ENCODE measurements around the gene SYCE1. TPM values are rescaled to one million over a fixed set of nuclear protein-coding genes. Genes with fewer than 3 reads are reported as not detected.
"Not testable (repeated sequence)": the region's sequence is repeated elsewhere in the genome, so short reads cannot be mapped to it uniquely, and the experiment has no call there.

SYCE1 gene, protein sequence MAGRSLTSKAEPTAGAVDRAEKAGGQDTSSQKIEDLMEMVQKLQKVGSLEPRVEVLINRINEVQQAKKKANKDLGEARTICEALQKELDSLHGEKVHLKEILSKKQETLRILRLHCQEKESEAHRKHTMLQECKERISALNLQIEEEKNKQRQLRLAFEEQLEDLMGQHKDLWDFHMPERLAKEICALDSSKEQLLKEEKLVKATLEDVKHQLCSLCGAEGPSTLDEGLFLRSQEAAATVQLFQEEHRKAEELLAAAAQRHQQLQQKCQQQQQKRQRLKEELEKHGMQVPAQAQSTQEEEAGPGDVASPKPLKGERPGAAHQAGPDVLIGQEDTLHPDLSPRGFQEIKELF
- total RNA-seq = not detected

DNA sequence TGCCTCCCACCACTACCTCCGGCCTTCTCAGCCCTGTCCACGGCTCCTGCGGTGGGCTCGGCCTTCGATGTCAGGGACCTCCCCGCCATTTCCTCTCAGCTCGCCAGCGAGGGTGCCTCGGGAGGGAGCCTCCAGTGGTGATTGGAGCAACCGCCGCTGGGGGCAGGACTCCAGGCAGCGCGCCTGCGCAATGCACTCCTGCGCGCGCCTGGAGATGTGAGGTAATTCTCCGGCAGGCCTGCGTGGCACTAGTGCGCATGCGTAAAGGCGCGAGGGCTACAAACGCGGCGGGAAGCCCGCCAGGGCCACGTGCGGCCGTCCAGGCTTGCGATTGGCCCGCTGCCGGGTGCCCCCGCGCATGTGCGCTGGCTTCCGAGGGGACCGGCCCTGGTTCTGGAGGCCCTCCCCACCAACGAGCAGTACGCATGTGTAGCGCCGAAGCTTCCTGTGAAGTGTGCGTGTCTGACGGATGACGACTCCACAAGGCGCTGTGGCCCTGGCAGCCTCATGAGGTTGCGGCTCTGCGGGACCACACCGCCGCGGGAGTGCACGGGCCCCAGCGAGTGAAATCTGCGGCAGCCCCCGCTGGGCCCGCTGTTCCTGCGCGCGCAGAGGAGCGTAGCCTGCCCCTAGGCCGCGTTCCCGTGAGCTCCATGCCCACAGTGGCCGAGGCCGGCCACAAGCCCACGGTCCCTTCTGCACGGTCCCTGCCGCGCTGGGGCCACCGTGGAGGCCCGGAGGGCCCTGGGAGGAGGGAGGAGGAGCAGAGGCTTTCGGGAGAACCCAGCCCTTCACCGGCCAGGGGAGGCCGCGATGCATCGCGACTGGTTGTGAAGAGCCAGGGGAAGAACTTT is at the start of gene SYCE1:
SYCE1 (minus strand) TSS at position 143 of the 854 bp plus-strand sequence; CDS start at position 89, 54 bp downstream.
- no peak for ATAC-seq

DNA sequence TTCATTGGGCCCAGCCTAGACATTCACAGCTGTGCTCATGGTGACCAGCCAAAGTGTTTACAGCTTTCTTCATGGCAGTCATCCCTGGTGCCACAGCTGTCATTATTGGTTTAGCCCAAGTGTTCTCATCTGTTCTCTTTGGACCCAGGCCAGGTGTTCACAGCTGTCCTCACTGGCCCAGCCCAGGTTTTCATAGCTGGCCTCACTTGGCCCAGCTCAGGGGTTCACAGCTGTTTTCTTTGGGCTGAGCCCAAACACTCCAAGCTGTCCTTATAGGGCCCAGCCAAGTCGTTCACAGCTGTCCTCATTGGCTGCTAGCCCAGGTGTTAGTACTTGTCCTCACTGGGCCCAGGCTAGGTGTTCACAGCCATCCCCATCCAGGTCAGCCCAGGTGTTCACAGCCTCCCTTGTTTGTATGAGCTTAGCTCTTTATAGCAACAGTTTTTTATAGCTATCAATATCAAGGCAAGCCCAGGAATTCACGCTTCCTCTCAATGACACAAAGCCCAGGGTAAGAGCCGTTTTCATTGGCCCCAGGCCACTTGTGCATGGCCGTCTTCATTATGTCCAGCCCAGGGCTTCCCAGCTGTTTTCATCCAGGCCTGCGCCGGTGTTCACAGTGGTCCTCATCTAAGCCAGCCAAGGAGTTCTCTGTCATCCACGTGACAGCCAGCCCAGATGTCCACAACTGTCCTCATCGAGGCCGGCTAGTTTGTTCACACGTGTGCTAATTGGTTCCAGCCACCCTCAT is 49.6 kb upstream of the SYCE1 start:
- no peak for ATAC-seq

DNA sequence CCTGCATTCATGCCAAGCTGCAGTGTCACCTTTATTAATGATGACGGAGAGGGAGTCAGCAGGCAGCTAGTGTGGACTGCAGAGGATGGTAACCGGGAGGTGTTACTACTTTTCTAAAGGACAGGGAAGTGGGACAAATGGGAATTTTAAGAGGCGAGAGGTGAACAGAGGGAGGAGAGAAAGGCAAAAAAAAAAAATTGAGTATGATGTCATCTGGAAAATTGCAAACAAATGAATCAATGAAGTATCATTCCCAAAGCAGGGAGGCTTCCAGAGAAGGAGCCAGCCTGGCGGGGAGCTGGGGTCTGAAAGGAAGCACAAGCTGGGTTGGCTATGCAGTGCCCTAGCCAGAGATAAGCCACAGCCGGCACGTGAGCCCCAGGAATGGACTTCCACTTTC is 48.3 kb upstream of the SYCE1 start:
- ATAC-seq = no peak

DNA sequence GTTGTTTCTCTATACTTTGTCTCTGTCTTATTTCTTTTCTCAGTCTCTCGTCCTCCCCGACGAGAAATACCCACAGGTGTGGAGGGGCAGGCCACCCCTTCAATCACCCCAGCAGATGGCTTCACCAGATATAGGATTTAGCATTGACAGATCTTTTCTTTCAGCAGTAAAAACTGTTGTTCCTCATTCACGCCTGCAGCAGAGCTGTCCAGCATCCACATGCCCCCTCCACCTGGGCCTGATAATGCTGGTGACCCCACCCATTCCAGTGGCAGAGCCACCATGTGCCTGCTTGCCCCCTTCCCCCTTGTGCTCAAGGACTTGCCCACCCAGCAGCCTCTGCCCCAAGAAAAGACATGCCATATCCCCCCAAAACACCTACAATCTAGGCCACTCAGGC is 45.7 kb upstream of the SYCE1 start:
- no peak for ATAC-seq

- ATAC-seq = peak; percentile 70
Observed at GRCh38 chr10:133608855-133609254, 43.5 kb upstream of the SYCE1 start.

DNA sequence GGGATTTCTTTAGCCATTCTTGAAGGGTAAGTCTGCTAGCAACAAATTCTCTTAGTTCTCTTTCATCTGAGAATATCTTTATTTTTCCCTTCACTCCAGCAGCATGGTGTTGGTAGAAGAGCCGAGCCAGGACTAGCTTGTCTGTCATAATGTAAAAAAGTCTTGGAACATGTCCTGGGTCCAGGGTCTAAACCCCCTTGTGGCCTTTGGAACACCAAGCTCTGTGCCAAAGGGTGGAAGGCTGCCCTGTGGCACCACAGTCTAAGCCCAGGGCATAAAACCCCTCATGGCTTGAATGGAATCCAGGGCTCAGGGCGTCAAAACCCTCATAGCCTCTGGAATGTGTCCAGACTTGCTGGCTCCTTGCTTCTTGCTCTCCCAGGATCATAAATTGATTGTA is 38.1 kb upstream of the SYCE1 start:
- not testable (repeated sequence) for ATAC-seq

GRCh38 chr10:133600657-133601056 is 35.3 kb upstream of the SYCE1 start:
- no peak for ATAC-seq

DNA sequence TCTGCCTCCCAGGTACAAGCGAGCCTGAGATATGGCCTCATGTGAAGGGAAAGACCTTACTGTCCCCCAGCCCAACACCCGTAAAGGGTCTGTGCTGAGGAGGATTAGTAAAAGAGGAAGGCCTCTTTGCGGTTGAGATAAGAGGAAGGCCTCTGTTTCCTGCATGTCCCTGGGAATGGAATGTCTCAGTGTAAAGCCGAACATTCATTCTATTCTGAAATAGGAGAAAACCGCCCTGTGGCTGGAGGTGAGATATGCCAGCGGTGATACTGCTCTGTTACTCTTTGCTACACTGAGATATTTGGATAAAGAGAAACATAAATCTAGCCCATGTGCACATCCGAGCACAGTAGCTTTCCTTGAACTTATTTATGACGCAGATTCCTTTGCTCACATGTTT is 34.5 kb upstream of the SYCE1 start:
- not testable (repeated sequence) for ATAC-seq

GRCh38 chr10:133592716-133593115 is 27.3 kb upstream of the SYCE1 start:
- no peak for ATAC-seq

DNA sequence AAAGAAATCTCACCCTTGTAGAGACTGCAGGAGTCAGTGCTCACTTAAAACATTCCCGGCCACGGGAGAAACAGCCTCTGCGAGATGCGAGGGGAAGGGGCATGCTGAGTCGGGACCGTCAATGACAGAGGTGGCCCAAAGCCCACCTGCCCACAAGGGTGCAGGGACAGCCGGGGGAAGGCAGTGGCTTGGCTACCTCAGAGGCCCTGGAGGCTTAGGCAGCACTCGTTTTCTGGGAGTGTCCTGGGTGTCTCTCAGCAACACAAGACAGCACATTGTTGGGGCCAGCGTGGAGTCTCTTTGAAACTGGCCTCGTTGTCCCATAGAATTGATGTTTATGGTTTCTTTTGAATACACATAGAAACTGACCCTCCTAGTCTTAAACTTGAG is 25.6 kb upstream of the SYCE1 start:
- no peak for ATAC-seq

DNA sequence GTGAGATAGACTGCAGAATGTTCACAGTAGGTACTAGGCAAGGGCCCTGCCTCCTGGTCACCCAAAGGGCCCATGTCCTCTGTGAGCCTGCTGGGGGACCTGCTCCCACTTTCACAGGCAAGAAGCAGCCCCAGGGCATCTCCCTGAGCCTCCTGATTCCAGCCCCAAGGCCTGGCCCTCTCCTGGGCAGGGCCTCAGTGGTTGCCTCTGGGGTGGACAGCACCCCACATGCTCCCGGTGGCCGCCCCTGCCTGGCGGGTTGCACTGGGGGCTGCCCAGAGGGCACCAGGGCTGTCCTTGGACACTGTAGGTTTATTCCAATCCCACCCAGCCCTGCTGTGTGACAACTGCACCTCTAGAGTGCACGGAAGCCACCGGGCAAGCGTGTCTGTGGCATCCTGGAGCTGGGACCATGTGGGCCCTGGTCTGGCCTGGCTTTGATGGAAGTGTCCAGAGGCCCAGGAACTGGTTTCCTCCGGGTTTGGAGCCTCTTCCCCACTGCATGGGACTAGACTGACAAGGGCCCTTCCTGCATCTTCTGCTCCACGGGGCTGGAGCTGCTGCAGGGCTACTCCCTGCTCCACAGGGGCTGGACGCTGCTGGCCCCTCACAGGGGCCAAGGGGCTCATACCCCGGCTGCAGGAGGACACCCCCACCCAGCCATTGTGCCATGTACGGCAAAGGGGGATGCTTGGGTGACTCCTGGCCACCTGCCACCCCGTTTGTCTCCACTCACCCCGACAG is 25.0 kb upstream of the SYCE1 start:
- ATAC-seq = peak; percentile 33

DNA sequence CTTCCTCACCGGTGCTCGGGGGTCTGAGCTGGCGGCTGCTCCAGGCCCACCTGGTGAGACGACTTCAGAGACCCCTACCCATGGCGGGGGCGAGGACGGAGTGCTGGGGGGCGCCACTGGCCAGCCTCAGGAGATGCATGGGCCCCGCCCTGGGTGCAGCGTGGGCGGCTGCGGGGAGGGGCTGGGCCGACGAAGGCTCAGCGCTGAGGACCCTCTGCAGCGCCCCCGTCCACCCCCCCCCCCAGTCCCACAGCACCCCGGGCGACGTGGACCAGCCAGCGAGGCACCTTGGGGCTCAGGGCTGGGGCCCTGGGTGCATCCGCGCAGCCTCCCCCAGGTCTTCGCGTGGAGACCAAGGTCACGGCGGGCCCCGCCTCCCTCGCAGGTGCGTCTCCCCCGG is 11.7 kb upstream of the SYCE1 start:
- peak; percentile 20 for ATAC-seq

DNA sequence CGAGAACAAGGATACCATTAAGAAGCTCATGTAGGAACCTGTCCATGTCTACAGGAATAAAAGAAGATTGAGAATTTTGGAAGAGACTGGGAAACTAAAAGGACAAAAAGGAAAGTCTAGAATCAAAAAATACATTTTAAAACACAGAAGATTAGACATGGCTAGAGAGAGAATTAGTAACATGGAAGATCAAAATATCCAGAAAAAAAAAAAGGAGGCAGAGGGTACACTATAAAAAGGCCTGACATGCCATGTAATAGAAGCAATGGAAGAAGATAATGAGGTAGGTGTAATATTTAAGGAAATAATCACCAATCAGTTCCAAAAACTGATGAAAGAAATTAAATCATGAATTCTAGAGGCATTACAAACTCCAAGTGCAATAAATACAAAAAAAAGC is 8.1 kb upstream of the SYCE1 start:
- ATAC-seq = not testable (repeated sequence)

- ATAC-seq = not testable (repeated sequence)
Observed at GRCh38 chr10:133572055-133572454, 6.7 kb upstream of the SYCE1 start.

DNA sequence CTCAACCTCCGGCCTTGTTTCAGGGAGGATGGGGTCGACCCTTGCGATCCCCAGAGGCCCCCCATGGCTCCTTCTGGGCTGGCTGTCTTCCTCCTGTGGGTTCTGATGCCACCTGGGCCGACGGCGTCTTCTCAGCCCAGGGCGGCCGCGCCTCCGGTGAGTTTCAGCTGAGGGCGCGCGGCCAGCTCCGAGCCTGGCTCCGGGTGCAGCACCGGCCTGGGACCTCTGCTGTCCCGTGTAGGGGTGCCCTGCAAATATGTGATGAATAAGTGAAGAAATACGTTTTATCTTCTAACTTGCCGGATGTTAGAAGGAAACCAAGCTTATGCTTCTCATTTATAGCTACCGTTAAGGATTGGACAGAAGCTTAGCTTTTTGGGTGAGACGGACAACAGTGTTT is 4.4 kb upstream of the SYCE1 start:
- ATAC-seq = peak; percentile 20

DNA sequence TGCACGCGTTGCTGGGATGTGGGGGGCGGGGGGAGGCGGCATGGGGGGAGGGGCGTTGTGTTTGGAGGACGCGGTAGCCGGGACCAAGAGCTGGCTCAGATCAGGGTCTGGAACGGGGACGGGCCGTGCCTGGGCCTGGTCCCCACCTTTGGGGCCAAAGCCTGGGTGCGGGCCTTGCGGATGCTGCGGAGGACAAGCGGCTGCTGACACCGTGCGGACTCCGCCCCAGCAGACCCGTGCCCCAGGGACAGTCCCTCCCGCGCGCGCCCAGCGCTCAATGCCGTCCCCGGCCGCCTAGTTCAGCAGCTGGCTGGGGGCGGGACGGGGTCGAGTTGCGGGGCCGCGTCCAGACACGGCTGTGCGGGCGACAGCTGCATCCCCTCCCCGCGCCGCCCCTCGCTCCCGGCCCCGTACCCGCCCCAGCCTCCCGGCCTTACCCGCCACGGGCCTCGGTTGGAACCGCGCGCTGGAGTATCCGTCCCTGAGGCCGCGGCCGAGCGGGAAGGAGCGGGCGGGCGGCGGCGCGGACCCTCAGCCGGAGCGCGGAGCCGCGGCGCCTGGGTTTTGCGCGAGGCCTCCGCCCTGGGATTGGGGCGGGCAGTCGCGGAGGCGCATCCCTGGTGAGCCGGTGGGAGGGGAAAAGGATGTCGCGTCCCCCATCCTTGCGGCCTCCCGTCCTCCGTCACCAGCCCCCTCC is 3.6 kb upstream of the SYCE1 start:
- ATAC-seq = peak; percentile 38

GRCh38 chr10:133568287-133568614 is 2.9 kb upstream of the SYCE1 start:
- no peak for ATAC-seq

DNA sequence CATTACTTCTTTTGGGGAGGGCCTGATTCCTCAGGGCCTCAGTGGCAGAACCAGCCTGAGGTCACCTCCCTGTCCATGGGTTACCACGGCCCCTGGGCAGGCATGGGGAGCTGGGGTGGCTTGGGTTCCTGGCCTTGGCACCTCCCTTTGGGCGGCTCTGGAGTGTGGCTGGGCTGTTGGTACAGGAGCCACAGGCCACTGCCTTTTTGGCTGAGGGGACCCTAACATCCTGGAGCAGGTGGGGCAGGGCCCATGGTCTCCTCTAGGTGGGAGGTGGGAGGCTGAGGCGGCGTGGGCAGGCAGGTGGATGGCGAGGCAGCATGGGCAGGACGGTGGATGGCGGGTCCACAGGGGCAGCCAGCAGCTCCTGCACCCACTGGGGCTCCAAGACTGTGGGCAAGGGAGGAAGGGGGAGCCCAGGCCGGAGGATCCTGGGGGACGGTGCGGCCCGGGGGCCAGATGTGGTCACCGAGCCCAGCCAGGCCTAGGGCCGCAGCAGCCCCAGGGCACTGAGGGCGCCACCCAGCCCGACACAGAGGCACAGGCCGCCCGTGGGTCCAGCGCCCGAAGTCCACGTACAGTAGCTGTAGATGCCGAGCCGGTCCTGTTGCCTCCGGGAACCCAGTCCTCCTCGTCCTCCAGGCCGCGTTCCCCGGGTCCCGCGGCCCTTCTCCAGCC is 2.4 kb upstream of the SYCE1 start:
- no peak for ATAC-seq

DNA sequence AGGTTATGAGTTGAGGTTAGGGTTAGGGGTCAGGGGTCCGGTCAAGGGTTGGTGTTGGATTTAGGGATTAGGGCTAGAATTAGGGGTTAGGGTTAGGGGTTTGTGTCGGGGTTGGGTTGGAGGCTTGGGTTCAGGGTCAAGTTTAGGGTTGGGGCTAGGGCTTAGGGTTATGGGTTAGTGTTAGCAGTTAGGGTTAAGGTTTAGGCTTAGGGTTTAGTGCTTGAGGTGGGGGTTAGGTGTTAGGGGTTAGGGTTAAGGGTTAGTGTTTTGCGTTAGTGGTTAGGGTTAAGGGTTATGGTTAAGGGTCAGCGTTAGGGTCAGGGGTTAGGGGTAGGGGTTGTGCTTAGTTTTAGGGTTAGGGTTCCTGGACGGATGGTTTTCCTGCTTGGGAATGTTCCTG is 1.7 kb upstream of the SYCE1 start:
- no peak for ATAC-seq

DNA sequence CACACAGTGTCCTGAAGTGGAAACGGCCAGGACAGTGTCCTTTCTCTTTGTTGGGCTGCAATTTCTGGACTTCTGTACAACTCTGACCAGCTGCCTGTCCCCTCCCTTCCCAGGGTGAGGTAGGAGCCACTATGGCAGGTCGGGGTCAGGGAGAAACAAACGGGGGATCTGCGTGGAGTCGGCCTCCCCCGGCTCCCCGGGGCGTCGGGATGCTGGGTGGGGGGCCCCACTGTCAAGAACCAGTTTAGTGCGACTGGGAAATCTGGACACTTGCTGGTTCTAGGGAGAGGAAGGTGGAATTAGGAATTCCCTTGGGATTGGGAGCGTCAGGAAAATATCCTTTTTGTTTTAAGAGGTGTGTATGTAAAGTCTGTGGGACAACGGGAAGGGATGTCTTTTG is 567 bp downstream of the SYCE1 start:
- no peak for ATAC-seq

GRCh38 chr10:133559216-133559615 is 6.2 kb downstream of the SYCE1 start:
- no peak for ATAC-seq

Measured in esophagus mucosa (tissue), 1 donor.